ENCODE results near the gene SELENOS.

- no peak for TF ChIP-seq HOXB5 (CRISPR knock-in tag; IDR thresholded peaks at IDR 0.05)
- peak; percentile 66 for TF ChIP-seq MAX (IDR thresholded peaks at IDR 0.05)
- TF ChIP-seq, protein P1, sequence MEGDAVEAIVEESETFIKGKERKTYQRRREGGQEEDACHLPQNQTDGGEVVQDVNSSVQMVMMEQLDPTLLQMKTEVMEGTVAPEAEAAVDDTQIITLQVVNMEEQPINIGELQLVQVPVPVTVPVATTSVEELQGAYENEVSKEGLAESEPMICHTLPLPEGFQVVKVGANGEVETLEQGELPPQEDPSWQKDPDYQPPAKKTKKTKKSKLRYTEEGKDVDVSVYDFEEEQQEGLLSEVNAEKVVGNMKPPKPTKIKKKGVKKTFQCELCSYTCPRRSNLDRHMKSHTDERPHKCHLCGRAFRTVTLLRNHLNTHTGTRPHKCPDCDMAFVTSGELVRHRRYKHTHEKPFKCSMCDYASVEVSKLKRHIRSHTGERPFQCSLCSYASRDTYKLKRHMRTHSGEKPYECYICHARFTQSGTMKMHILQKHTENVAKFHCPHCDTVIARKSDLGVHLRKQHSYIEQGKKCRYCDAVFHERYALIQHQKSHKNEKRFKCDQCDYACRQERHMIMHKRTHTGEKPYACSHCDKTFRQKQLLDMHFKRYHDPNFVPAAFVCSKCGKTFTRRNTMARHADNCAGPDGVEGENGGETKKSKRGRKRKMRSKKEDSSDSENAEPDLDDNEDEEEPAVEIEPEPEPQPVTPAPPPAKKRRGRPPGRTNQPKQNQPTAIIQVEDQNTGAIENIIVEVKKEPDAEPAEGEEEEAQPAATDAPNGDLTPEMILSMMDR (IDR thresholded peaks at IDR 0.05) = peak; percentile 35
- no peak for TF ChIP-seq EP300 (IDR thresholded peaks at IDR 0.05)
- TF ChIP-seq MYC (IDR thresholded peaks at IDR 0.05; ENCODE audit: borderline replicate concordance, low read length) = 0 out of 2 replicates have a peak, but pooled peaks have one; percentile 76
- no peak for TF ChIP-seq POLR2A (IDR thresholded peaks at IDR 0.05; ENCODE audit: low read length)
Observed at GRCh38 chr15:101269479-101270223, 7.6 kb downstream of the SELENOS start.
